ENCODE data around the gene GTPBP3. TPM values are rescaled to one million over a fixed set of nuclear protein-coding genes. Genes with fewer than 3 reads are reported as not detected.
"Not testable (repeated sequence)": the region's sequence is repeated elsewhere in the genome, so short reads cannot be mapped to it uniquely, and the experiment has no call there.

The GTPBP3 gene
- total RNA-seq: 7.6 and 9.1 TPM in 2 replicates

GRCh38 chr19:17336872-17337674 is at the start of gene GTPBP3:
Gene GTPBP3 (plus strand): TSS chr19:17337553. CDS start chr19:17337612, 59 bp downstream.
- peak; percentile 97 to 98 for DNase-seq (ENCODE audit: low read depth in 2 of 2)

- peak; percentile 86 to 89 for DNase-seq (ENCODE audit: low read depth in 2 of 2)
These were observed 47.9 kb upstream of the GTPBP3 start for GRCh38 chr19:17289489-17289888.

- DNase-seq (ENCODE audit: low read depth in 2 of 2): peak; percentile 63 to 86
These were observed 44.9 kb upstream of the GTPBP3 start for GRCh38 chr19:17292301-17293074.

GRCh38 chr19:17293605-17294004 is 43.7 kb upstream of the GTPBP3 start:
- DNase-seq (ENCODE audit: low read depth in 2 of 2): no peak

GRCh38 chr19:17294051-17294891 is 43.1 kb upstream of the GTPBP3 start:
- DNase-seq (ENCODE audit: low read depth in 2 of 2): peak in 1 of 2 donors; percentile 30

- DNase-seq (ENCODE audit: low read depth in 2 of 2): not testable (repeated sequence)
These were observed 41.8 kb upstream of the GTPBP3 start for GRCh38 chr19:17295551-17295950.

- peak; percentile 63 to 79 for DNase-seq (ENCODE audit: low read depth in 2 of 2)
These were observed 41.1 kb upstream of the GTPBP3 start for GRCh38 chr19:17296273-17296672.

GRCh38 chr19:17296976-17297375 is 40.4 kb upstream of the GTPBP3 start:
- no peak for DNase-seq (ENCODE audit: low read depth in 2 of 2)

- DNase-seq (ENCODE audit: low read depth in 2 of 2): no peak
These were observed 36.2 kb upstream of the GTPBP3 start for GRCh38 chr19:17300992-17301619.

- no peak for DNase-seq (ENCODE audit: low read depth in 2 of 2)
These were observed 34.8 kb upstream of the GTPBP3 start for GRCh38 chr19:17302391-17303166.

- DNase-seq (ENCODE audit: low read depth in 2 of 2): peak; percentile 90 to 95
These were observed 34.0 kb upstream of the GTPBP3 start, which contains the start of gene ABHD8 for GRCh38 chr19:17303167-17303939. Gene ABHD8 (minus strand): TSS chr19:17303425. CDS start chr19:17301616, 1,809 bp downstream.

- DNase-seq (ENCODE audit: low read depth in 2 of 2): no peak
These were observed 33.4 kb upstream of the GTPBP3 start for GRCh38 chr19:17303940-17304267.

GRCh38 chr19:17304386-17305215 is 32.8 kb upstream of the GTPBP3 start:
- DNase-seq (ENCODE audit: low read depth in 2 of 2): no peak

- DNase-seq (ENCODE audit: low read depth in 2 of 2): no peak
These were observed 32.2 kb upstream of the GTPBP3 start for GRCh38 chr19:17305216-17305516.

- peak; percentile 98 to 99 for DNase-seq (ENCODE audit: low read depth in 2 of 2)
These were observed 31.7 kb upstream of the GTPBP3 start, which contains the start of gene MRPL34 for GRCh38 chr19:17305517-17306284. Gene MRPL34 (plus strand): TSS chr19:17305872. CDS start chr19:17305893, 21 bp downstream.

GRCh38 chr19:17306285-17306714 is 31.1 kb upstream of the GTPBP3 start:
- no peak for DNase-seq (ENCODE audit: low read depth in 2 of 2)

GRCh38 chr19:17307876-17308377 is 29.4 kb upstream of the GTPBP3 start:
- no peak for DNase-seq (ENCODE audit: low read depth in 2 of 2)

All from dermis microvascular lymphatic vessel endothelial cell (primary cell).